ENCODE data around the gene SNRNP200.
A peak's percentile ranks its signal among the peaks of the same experiment; 100 is the strongest.

Gene SNRNP200

DNA sequence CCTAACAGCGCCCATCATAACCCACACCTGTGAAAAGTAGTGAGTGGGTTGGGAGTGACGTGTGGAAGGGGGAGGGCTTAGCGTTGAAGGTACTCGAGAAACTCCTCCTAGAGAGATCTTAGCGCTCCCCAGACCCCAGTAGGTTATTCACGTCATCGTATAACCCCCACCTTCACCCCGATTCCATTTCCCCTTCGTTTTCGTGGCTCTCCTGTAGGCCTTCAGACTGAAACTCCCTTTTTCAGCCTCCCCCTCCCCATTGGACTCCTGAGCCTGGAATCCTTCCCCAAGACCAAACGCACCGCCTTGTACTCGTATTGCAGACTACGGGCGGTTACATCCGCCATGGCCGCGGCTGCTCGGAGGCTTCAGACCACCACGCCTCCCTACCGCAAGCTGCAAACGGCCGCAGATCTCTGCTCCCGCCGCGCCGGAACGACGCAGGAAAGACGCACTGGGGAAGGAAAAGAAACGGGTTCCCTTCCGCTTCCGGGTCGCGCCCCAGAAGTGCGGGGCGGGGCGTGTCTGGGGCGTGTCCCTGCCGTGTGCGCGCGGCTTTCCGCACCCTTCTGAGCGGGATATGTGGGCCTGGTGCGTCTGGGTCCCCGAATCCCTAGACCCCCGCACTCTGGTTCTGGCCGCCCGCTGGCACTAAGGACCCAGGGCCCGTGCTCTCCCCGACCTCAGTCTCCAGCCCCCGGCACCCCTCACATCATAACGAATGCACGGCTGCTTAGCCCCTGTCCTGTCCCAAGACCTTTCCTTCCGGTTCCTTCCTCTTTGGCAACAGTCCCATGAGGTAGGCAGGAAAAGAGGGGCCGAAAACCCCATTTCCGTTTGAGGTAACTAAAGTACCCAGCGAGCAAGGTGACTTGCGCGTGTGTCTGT, at the start of gene SNRNP200:
Gene SNRNP200, minus strand, starts transcription at position 456 of the 888 bp plus-strand sequence. Its CDS starts 109 bp downstream, at position 347.
- peak; percentile 92 for DNase-seq

DNA sequence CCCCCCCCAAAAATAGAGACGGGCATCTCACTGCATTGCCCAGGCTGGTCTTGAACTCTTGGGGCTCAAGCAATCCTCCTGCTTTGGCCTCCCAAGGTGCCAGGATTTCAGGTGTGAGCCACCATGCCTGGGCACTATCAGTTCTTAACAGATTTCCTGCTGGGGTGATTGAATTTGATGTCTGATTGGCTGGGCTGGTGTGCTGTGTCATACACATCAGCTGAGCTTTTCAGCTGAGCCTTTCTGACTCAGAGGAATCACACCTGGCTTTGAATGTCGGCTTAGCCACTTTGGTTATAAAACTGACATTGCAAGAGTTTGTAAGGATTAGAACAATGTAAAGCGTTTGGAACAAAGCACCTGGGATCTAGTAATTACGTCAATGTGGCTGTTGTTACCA, 49.1 kb upstream of the SNRNP200 start:
- no peak for DNase-seq

DNA sequence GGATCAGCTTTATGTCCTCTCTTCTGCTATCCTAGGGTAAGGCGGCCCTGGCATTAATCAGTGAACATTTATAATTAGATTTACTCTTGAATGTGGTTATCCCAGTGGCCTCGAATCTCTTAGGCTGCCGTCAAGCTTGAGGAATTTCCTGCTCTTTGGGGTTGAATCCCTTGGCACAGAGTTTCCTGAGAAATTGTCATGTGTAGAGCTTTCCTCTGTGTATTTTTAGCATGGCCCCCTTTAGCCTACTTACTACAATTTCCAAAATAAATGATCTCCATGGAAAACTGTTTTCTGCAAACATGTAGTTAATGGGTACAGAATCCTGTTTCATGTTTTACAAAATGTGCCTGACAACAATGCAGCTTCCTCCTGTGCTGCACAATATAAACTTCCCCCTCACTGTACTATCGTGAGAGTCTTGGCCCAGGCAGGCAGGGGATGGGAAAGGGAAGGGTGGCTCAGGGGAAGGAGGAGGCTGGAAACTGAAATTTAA, 48.3 kb upstream of the SNRNP200 start:
- no peak for DNase-seq

DNA sequence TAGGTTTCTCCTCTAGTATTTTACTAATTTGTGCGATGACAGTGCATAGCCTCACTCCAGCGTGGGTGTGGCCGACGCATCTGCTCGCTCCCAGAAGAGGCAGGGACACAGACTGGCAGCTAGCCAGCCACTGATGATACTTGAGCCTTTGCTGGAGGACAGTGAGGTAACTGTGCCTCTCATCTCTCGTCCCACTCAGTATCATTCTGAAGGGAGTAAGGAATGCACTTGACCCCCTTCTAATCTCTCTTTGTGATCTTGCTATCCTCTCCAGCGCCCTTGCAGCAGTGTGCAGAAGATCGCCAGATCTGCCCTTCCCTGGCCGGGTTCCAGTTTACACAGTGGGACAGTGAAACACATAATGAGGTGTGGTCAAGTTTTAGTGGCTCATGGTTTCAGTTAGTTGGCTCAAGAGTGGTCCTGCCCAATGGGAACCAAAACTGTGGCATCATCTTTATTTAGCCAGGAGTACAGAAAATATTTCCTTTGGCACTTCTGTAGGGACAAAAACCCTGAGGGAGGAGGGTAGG, 47.8 kb upstream of the SNRNP200 start:
- DNase-seq: peak; percentile 71

DNA sequence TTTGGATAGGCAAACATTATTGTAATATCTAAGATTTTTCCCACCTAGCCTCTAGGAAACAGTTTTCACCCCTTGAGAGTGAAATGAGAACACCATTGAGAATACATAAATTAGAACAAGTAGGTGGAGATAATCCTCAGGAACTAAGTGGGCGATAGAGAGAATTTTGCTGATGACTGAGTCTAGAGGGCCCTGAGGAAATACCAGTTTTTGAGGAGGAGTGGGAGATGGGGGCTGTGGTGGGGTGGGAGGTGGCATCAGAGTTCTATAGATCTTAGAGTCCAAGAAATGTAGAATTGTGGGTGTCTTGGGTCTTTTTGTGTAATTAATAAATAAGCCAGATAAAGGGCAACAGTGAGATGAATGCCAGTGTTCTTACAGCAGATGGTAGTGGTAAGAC, 42.0 kb upstream of the SNRNP200 start:
- no peak for DNase-seq

DNA sequence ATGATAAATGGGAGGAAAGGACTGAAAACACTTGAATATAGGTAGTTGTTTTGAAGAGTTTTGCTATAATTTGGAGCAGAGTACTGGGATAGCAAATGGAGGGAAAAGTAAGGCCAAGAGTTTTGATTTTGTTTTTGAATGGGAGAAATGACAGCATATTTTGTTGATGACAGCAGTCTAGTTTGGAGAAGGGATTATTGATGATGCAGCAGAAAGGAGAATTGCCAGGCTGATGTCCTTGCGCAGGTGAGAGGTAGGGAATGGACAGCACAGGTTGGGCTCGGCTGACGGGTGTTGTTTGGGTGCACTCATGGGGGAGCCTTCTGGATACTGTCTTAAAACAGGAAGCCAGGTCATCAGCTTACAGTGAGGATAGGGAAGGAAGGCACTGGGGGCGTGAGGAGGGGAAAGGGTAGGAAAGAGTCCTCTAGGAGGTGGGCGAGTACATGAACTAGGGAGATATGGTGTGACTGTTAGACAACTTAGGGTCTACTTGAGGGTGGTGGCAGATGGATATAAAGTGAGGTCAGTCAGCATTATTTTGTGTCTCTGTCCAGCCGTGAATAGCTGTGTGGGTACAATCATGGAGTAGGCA, 40.6 kb upstream of the SNRNP200 start:
- DNase-seq: no peak

DNA sequence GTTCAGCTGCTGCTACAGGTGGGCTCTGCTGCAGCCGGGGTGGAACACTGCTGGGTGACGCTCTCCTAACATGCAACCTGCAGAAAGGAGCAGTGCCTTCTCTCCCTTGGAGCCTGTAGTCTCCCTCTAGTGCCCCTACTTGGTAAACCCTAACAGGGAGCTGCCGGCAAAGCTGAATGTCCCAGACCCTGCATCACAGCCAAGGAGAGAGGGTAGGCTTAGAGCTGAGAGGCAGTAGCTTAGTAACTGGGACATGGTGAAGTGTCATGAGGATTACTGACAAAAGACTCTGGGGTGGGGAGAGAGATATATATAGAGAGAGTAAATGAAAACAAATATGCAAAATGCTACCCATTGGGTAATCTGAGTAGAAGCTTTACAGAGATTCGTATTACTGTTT, 40.1 kb upstream of the SNRNP200 start:
- no peak for DNase-seq

DNA sequence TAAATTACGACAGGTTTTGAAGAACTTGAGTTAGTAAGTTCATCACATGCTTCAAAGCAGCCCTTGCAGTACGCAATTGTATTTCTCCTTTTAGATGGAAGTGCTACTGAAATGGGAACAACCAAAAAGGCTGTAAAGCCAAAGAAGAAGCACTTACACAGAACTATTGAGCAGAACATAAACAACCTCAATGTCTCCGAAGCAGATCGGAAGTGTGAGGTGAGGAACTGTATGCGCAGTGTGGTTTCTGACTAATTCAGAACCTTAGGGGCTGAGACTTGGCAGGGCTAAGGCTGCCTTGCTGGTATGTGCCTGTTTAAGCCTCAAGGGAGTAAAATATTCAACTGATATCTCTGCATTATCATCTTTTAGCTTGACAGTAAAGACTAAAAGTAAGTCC, 38.7 kb upstream of the SNRNP200 start:
- DNase-seq: no peak

DNA sequence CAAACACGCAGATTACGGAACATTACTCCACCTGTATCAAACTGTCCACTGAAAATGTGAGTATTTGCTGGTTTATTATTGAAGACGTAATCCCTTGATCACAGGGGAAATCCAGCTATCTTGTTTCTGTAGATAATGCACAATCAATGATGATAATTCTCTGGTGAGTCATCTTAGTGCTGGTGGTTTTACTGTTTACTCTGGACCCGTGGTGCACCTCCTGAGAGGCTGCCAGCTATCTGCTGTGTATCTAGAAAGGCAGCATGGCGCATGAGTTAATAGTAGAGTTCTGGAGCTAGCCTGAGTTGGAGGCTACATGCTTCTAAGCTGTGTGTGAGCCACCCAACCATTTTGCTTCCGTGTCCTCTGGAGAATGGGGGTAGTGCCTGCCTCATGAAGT, 36.7 kb upstream of the SNRNP200 start:
- DNase-seq: no peak

DNA sequence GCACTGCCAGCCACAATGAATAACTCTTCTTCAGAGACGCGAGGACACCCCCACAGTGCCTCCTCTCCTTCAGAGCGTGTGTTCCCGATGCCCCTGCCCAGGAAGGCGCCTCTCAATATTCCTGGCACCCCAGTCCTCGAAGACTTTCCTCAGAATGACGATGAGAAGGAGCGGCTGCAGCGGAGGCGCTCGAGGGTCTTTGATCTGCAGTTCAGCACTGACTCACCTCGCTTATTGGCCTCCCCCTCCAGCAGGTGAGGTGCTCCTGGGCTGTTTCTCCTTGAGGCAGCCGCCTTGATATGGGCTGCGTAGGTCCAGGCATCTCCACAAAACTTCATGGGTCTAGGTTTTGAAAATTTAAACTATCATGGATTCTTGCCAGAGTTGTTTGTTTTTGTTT, 36.3 kb upstream of the SNRNP200 start:
- no peak for DNase-seq

DNA sequence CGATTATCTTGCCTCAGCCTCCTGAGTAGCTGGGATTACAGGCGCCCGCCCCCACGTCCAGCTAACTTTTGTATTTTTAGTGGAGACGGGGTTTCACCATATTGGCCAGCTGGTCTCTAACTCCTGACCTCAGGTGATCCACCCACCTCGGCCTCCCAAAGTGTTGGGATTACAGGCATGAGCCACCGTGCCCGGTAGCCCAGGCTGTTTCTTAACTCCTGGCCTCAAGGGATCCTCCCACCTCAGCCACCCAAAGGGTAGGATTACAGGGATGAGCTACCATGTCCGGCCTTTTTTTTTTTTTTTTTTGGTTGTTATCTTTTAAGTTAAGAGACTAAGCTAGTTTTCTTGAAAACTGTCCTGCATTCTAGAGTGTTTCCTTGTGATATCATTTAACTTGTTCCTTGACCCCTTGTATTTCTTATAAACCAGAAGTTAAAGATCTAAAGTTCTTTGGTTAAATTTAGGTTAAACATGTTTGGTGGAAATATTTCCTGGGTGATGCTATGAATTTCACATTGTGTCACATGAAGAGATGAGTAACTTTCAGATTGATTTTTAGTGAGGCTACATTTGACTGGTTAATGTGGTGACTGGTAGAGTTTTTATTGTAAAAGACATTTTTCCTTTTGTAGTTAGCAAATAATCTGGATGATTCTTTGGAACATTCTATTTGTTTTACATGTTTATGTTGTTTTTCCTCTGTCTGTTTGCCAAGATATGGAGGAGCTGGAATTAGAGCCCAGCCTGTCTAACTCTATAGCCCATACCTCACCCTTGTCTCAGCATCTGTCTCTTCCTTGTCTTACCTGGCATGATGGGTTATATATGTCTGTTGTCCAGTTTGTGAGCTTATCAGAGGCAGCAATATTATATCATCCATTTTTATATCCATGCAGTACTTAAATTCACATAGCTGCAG, 35.4 kb upstream of the SNRNP200 start:
- DNase-seq: no peak

DNA sequence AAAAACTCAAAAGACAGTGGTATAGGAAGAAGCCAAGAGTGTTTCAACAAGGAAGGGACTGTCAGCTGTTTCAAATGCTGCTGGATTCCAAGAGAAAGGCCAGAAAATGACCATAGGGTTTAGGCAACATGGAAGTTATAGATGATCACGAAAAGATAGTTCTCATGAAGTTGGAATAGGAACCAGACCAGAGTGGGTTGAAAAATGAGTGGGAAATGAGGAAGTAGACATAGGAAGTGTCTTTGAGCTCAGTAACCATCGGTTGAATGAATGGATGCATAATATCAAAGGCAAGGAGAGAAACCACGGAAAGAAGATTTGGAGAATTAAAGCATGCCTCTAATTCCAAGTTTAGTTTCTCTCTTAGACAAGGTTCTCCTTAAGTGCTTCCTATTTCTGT, 31.5 kb upstream of the SNRNP200 start:
- no peak for DNase-seq

DNA sequence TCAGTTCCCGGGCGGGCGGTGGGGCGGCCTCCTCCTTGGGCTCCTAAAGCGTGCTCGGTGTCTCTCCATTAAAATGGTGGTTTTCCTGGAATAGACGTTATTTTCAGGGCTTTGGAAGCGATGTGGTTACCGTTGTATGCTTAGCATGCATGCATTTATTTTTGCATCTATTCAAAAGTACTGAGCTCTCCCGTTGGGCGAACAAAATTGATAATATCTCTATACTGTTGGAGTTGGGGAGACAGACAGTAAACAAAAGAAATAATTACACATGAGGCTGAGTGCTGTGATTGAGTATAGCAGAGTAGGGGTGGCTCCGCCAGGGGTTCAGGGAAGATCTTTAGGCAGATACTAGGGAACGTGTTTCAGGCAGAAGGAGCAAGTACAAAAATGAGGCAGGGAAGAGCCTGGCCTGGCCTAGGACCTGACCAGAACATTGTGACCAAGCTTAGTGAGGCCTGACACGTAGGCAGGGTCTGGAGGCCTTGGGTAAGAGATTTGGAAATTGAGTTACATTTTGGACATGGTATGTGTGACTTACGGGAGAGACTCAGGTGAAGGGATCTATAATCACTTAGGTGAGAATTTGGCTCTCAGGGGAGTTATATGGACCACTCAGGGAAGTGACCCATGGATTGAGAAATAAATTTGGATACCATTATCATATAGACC, 30.9 kb upstream of the SNRNP200 start:
- DNase-seq: no peak

DNA sequence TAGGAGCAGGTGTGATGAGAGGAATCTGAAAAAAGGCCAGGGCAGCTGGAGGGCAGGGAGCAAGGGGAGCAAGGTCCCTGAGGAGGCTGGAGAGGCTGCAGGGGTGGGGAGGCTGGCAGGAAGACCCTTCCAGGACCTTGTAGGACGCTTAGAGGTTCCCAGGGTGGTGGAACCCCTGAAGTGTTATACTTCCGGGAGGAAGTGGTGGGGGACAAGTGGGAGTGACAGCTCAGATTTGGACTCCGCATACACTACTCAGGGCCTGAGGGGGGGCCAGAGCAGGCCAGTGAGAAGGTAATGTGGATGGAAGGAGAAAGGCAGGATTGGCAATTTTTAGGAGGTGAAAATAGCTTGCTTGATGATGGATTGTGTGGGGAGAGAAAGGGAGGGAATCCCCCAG, 28.4 kb upstream of the SNRNP200 start:
- no peak for DNase-seq

DNA sequence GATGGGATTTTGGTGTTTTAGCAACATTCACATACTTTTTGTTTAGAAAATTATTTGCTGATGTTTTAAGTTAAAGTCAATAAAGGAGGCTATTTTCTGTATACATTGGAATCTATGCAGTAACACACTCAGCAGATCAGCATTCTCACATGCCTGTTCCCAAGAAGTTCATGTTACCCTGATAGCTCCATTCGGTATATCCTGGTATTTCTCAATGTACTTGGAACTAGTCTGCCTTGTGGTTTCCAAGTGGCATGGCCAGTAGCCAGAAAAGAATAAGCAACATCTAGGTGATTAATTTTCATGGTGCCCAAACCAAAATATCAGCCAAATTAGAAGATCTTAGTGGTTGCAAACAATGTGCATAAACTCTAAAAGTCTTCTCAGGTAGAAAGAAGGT, 25.1 kb upstream of the SNRNP200 start:
- DNase-seq: no peak

DNA sequence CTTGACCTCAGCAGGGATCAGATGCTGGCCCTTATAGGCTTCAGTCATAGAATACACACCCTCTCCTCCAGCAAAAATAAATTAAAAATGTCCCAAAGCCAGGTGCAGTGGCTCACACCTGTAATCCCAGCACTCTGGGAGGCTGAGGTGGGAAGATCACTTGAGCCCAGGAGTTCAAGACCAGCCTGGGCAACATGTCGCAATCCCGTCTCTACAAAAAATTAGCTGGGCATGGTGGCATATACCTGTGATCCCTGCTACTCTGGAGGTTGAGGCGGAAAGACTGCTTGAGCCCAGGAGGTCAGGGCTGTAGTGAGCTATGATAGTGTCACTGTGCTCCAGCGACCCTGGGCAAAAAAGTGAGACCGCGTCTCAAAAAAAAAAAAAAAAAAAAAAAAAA, 24.5 kb upstream of the SNRNP200 start:
- DNase-seq: no peak

DNA sequence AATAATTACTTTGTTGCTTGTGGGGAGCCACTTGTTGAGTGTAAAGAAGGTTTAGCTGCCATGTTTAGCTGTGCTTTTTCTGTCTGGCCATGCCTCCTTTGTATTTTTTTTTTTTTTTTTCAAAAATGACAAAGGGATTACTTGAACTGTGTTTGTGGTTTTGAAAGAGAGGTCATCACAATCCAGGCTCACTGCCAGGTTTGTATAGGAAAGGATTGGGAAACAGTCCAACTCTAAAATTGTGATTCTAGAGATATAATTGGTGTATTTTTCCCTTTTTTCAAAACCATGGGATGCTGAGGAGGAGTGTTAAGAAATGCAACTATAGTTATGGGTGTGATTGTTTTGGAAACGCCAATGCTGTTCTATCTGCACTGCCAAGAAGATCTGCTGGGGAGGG, 24.1 kb upstream of the SNRNP200 start:
- no peak for DNase-seq

DNA sequence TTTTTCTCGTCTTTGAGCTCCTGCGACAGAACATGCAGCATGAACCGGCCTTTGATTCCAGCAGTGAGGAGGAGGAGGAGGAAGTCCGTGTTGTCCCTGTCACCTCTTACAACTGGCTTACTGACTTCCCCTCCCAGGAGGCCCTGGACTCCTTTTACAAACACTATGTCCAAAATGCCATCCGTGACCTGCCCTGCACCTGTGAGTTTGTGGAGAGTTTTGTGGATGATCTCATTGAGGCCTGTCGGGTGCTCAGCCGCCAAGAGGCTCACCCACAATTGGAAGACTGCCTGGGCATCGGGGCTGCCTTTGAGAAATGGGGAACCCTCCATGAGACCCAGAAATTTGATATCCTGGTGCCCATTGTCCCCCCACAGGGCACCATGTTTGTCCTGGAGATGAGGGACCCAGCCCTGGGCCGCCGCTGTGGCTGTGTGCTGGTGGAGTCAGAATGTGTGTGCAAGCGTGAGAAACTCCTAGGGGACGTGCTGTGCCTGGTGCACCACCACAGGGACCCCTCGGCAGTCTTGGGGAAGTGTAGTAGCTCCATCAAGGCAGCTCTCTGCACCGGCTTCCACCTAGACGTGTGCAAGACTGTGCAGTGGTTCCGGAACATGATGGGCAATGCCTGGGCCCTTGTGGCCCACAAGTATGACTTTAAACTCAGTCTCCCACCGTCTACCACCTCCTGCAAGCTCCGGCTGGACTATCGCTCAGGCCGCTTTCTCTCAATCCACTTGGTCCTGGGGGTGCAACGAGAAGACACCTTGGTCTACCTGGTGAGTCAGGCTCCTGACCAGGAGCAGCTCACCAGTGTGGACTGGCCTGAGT, 21.9 kb upstream of the SNRNP200 start:
- no peak for DNase-seq

DNA sequence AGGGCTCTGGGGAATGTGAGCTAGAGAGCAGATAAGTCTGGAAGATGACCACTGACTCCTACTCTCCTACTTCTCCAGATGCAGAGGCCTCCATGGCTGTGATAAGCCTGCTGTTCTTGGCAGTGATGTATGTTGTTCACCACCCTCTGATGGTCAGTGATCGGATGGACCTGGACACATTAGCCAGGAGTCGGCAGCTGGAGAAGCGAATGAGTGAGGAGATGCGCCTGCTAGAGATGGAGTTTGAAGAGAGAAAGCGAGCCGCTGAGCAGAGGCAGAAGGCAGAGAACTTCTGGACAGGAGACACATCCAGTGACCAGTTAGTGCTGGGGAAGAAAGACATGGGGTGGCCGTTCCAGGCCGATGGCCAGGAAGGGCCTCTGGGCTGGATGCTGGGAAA, 21.2 kb upstream of the SNRNP200 start:
- DNase-seq: no peak

DNA sequence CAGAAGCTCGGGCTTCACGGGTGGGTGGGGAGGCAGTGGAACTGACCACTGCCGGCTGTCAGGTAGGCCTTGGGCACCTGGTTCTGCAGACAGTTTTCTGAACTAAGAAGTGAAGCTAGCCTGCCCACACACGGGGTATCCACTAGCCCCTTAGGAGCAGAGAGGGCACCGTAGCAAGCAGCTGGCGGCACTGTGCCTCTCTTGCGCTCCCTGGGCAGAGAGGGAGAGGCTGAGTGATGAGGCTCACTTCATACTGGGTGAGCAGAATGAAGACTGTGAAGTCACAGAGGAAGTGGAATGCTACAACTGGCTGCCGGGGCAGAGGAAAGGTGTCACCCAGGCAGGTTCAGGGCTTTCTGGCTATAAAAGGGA, 20.5 kb upstream of the SNRNP200 start:
- DNase-seq: no peak

DNA sequence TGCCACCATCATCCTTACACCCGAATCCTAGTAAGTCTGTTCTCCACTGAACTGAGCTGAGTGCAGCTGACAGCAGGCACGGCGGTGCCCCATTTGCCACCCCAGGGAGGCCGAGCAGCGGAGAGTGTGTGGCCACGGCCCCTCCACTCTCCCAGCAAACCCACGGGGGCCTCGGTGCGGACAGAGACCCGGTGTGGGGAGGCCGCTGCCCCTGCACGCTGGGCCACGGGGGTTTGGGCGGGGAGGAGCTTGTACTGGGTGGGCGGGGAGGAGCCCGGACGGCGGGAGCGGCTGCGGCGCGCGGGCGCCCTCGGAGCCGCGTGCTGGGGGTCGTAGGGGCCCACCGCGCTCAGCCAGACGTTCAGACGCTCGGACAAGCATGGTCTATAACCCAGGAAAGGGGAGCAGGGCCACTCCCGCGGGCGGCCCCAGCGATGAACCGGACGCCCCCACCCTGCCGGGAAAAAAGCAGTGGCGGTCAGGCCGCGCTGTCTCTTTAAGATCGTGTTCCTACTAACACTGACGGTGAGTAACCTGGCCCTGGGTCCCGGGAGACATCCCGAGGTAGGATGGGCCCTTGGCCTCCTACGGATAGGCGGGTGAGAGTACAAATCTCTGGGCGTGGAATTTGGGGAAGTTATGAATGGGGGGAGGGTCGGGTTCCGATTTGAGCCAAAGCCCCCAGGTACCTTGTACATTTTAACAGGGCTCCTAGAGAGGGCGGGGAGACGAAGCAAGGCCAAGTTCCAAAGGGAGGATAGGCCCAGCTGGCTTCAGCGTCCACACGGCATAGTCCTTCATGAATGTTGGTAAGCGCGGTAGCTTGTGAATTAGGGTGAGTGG, 19.9 kb upstream of the SNRNP200 start, which contains the start of gene ITPRIPL1:
Gene ITPRIPL1, plus strand, starts transcription at position 277 of the 843 bp plus-strand sequence. Its CDS starts 523 bp downstream, at position 800.
- DNase-seq: peak; percentile 61
